Measurements from ENCODE around the gene SMIM38.

Gene SMIM38

GRCh38 chr11:69195824-69196782, 40.4 kb downstream of the SMIM38 start:
- no peak for TF ChIP-seq CTCF (IDR thresholded peaks at IDR 0.05; ENCODE audit: low read depth, low read length)
- no peak overlapping the region for H3K4me3 ChIP-seq (ENCODE audit: low read depth, low read length)

GRCh38 chr11:69196783-69197169, 41.0 kb downstream of the SMIM38 start:
- no peak overlapping the region for H3K4me3 ChIP-seq (ENCODE audit: low read depth, low read length)
- no peaks in the 10 kb centered on the region for H3K36me3 ChIP-seq
- peaks cover 44% of the 10 kb centered on the region for H3K4me1 ChIP-seq
- no peak for TF ChIP-seq CTCF (IDR thresholded peaks at IDR 0.05; ENCODE audit: low read depth, low read length)
- DNase-seq = no peak
- no peaks in the 10 kb centered on the region for H3K27me3 ChIP-seq
- no peaks in the 10 kb centered on the region; the same call in 1 of the 2 replicates for H3K9me3 ChIP-seq

More at GRCh38 chr11:69195824-69196782, 40.4 kb downstream of the SMIM38 start:
- Histone ChIP-seq H3K36me3 (no peaks in the 10 kb centered on the region), H3K27me3 (no peaks in the 10 kb centered on the region), H3K4me1 (peaks cover 42% of the 10 kb centered on the region), H3K9me3 (no peaks in the 10 kb centered on the region; the same call in 1 of the 2 replicates)
- DNase-seq = no peak

- DNase-seq = no peak
- Histone ChIP-seq H3K4me1 (peaks cover 21% of the 10 kb centered on the region), H3K27me3 (no peaks in the 10 kb centered on the region), H3K36me3 (no peaks in the 10 kb centered on the region), H3K4me3 (ENCODE audit: low read depth, low read length) (no peak overlapping the region), H3K9me3 (no peaks in the 10 kb centered on the region; the same call in 1 of the 2 replicates)
- TF ChIP-seq CTCF (IDR thresholded peaks at IDR 0.05; ENCODE audit: low read depth, low read length) = no peak
Observed at GRCh38 chr11:69198891-69199582, 43.3 kb downstream of the SMIM38 start.

GRCh38 chr11:69199583-69200315, 44.0 kb downstream of the SMIM38 start:
- Histone ChIP-seq H3K4me3 (ENCODE audit: low read depth, low read length) (peak overlapping the region; percentile 1; the same call in 1 of the 2 replicates), H3K27me3 (no peaks in the 10 kb centered on the region), H3K4me1 (peaks cover 21% of the 10 kb centered on the region), H3K9me3 (no peaks in the 10 kb centered on the region; the same call in 1 of the 2 replicates), H3K36me3 (no peaks in the 10 kb centered on the region)
- DNase-seq = no peak
- no peak for TF ChIP-seq CTCF (IDR thresholded peaks at IDR 0.05; ENCODE audit: low read depth, low read length)

- peaks cover 21% of the 10 kb centered on the region for H3K4me1 ChIP-seq
- H3K36me3 ChIP-seq = no peaks in the 10 kb centered on the region
- peak; percentile 31 for TF ChIP-seq CTCF (IDR thresholded peaks at IDR 0.05; ENCODE audit: low read depth, low read length)
- H3K9me3 ChIP-seq = no peaks in the 10 kb centered on the region; the same call in 1 of the 2 replicates
- H3K4me3 ChIP-seq (ENCODE audit: low read depth, low read length) = peak overlapping the region; percentile 1; the same call in 1 of the 2 replicates
- H3K27me3 ChIP-seq = no peaks in the 10 kb centered on the region
- DNase-seq = peak; percentile 86
Observed at GRCh38 chr11:69200331-69201065, 44.8 kb downstream of the SMIM38 start.
